ENCODE measurements around the gene TTYH1. TPM values are rescaled to one million over a fixed set of nuclear protein-coding genes. Genes with fewer than 3 reads are reported as not detected.

Gene TTYH1
- total and polyA plus RNA-seq, 2 of the 4 experiments (the other 2 are of a cell fraction): not detected

- H3K79me1 ChIP-seq (ENCODE audit: low read depth in 1 of 2, low read length in 2 of 2): no peaks in the 10 kb centered on the region
- no peak overlapping the region for H2BK120ac ChIP-seq (ENCODE audit: low read depth, low read length)
- no peak overlapping the region for H2AK5ac ChIP-seq (ENCODE audit: low read depth, low read length)
- H3K9me3 ChIP-seq (ENCODE audit: control insufficient read depth, insufficient read depth, low read length): peaks cover 4% of the 10 kb centered on the region; the same call in 1 of the 2 replicates
- H4K5ac ChIP-seq (ENCODE audit: low read depth, low read length): no peak overlapping the region
- no peak overlapping the region for H3K23ac ChIP-seq (ENCODE audit: low read depth, low read length)
- 55% methylated on average over 20 of the region's 44 CpGs; no CpG with 5 or more reads in 1 of the 2 experiments for WGBS, 2 experiments (ENCODE audit: extremely low coverage in 2 of 2, insufficient read length in 1 of 2)
- H3K56ac ChIP-seq (ENCODE audit: extremely low read depth, insufficient read depth, low read length): no peak overlapping the region
- H3K9me1 ChIP-seq (ENCODE audit: insufficient read depth, low read length): peaks cover 3% of the 10 kb centered on the region; the same call in 1 of the 2 replicates
- H3K27ac ChIP-seq (ENCODE audit: insufficient read depth, low read length): no peak overlapping the region
- H4K91ac ChIP-seq (ENCODE audit: insufficient read depth, low read depth, low read length): no peak overlapping the region
- H3K36me3 ChIP-seq (ENCODE audit: control insufficient read depth, insufficient read depth, low read length): no peaks in the 10 kb centered on the region
- no peak overlapping the region for H3K4me2 ChIP-seq (ENCODE audit: low read depth, low read length)
- no peak overlapping the region for H3K14ac ChIP-seq (replicated peaks; ENCODE audit: low read depth, low read length)
- no peak overlapping the region for H2BK5ac ChIP-seq (ENCODE audit: low read depth, low read length, poor library complexity, severe bottlenecking)
- no peak overlapping the region for H3K9ac ChIP-seq (ENCODE audit: low read depth, low read length)
- intact Hi-C loops (cut with micrococcal nuclease) (no loop called here), dilution Hi-C loops (cut with HindIII; ENCODE audit: low sequenced_read_pairs, unreplicated experiment) (no loop called here), in situ Hi-C loops (cut with MboI; ENCODE audit: low sequenced_read_pairs) (no loop called here)
- H2BK15ac ChIP-seq (ENCODE audit: low read depth, low read length): no peak overlapping the region
- H3K4ac ChIP-seq (ENCODE audit: low read depth, low read length): no peak overlapping the region
- DNase-seq: no peak
- peaks cover 35% of the 10 kb centered on the region for H3K27me3 ChIP-seq (ENCODE audit: control insufficient read depth, insufficient read depth, low read length)
- H2AK9ac ChIP-seq (replicated peaks; ENCODE audit: low read depth, low read length, poor library complexity): no peak overlapping the region
- no peak overlapping the region for H3K18ac ChIP-seq (ENCODE audit: low read depth, low read length)
- no peak overlapping the region for H2BK20ac ChIP-seq (ENCODE audit: low read depth, low read length)
- BruUV-seq (replicated peaks): no TSS peak
- H4K8ac ChIP-seq (ENCODE audit: low read depth in 2 of 2, low read length in 2 of 2): no peak overlapping the region
- H2AFZ ChIP-seq (replicated peaks; ENCODE audit: low read length, poor library complexity): no peak overlapping the region
- ATAC-seq (ENCODE audit: low read depth): no peak
- CTCF ChIA-PET: no interaction called here
- POLR2A ChIA-PET (ENCODE audit: unreplicated experiment): no interaction called here
- H4K20me1 ChIP-seq (ENCODE audit: insufficient read depth, low read length): no peaks in the 10 kb centered on the region
- no peak overlapping the region for H3K4me3 ChIP-seq (ENCODE audit: insufficient read depth, low read depth, low read length)
- TF ChIP-seq RFX5 (IDR thresholded peaks at IDR 0.05; ENCODE audit: low read depth, low read length) (no peak), MXI1 (IDR thresholded peaks at IDR 0.05; ENCODE audit: borderline replicate concordance, low read depth, low read length) (no peak), CEBPB (IDR thresholded peaks at IDR 0.05; ENCODE audit: low read depth, low read length) (no peak), NFE2L2 (IDR thresholded peaks at IDR 0.05; ENCODE audit: low read depth, low read length) (no peak), MAZ (IDR thresholded peaks at IDR 0.05; ENCODE audit: borderline replicate concordance, low read depth, low read length) (no peak), MAFK (IDR thresholded peaks at IDR 0.05; ENCODE audit: low read depth, low read length) (no peak), BHLHE40 (IDR thresholded peaks at IDR 0.05; ENCODE audit: low read depth, low read length) (no peak)
- no peaks in the 10 kb centered on the region for H3K4me1 ChIP-seq (ENCODE audit: control insufficient read depth, insufficient read depth, low read length)
Observed at GRCh38 chr19:54416695-54417491, 1.6 kb downstream of the TTYH1 start.

Measured in IMR-90 (cell line).